A549 (cell line): ENCODE results near the gene SULT1A1. TPM values are rescaled to one million over a fixed set of nuclear protein-coding genes. Genes with fewer than 3 reads are reported as not detected.

Experiments
- ATAC-seq, 2 experiments: fragments of 200-7000 bp in 1 of 2; fragments of >200 bp in 1 of 2; cut with Nextera tagmentation in 1 of 2; cut with Tn5 transposase in 1 of 2; 3 replicates each; pipeline versions ENCODE4 v1.8.0 to v1.9.1; 2018 to 2020; ENCODE audit warnings: mild to moderate bottlenecking in 1 of 2, moderate library complexity in 1 of 2
- CTCF ChIA-PET: fragments of 300-600 bp; sonication (Branson Sonifier 250); formaldehyde crosslinking; extraction: SDS; loops from one replicate; lab custom pipeline; 2021; ENCODE audit warnings: antibody characterized with exemption, inconsistent platforms; lab: Yijun Ruan, JAX
- POLR2A ChIA-PET: fragments of 350-600 bp; formaldehyde crosslinking; extraction: SDS; loops from one replicate; lab custom pipeline; 2021; ENCODE audit warnings: antibody characterized with exemption, inconsistent platforms; lab: Yijun Ruan, JAX
- DNase-seq, 2 experiments: peaks; one replicate each; pipeline versions ENCODE4 v3.0.0 to v3.0.0-alpha.2; 2011 to 2016; ENCODE audit warnings: low read depth in 1 of 2, low spot score in 1 of 2
- FAIRE-seq: peaks from 2 replicates; lab custom pipeline; 2011; peaks lifted over from hg19 to GRCh38; lab: Jason Lieb, UNC
- H3K27ac ChIP-seq, 2 experiments: fragments of >200 bp; sonication (Bioruptor Twin); formaldehyde crosslinking; 3 replicates each; pipeline ENCODE4 v1.5.1; 2016 to 2017
- H3K4me1 ChIP-seq: fragments of >200 bp; sonication (Bioruptor Twin); formaldehyde crosslinking; 3 replicates; pipeline ENCODE4 v1.6.1; 2016
- H3K4me2 ChIP-seq: fragments of >200 bp; sonication (Bioruptor Twin); formaldehyde crosslinking; 3 replicates; pipeline ENCODE4 v1.6.1; 2016
- H3K4me3 ChIP-seq: fragments of >200 bp; sonication (Bioruptor Twin); formaldehyde crosslinking; 3 replicates; pipeline ENCODE4 v1.5.1; 2016
- H3K9me3 ChIP-seq: fragments of >200 bp; sonication (Bioruptor Twin); formaldehyde crosslinking; 3 replicates; pipeline ENCODE4 v1.6.1; 2016
- CBX8 ChIP-seq: fragments of 200-600 bp; sonication (generic); IDR thresholded peaks from 2 replicates; pipeline ENCODE4 v1.6.1; 2016
- CTCF ChIP-seq: fragments of >200 bp; sonication (Bioruptor Twin); formaldehyde crosslinking; IDR thresholded peaks from 3 replicates; pipeline ENCODE4 v1.5.1; 2016
- EHF ChIP-seq: fragments of 250-450 bp; sonication (Bioruptor Pico); IDR thresholded peaks from 2 replicates; pipeline ENCODE4 v1.5.0; 2020; ENCODE audit warnings: mild to moderate bottlenecking
- EHMT2 ChIP-seq: fragments of 200-600 bp; sonication (generic); IDR thresholded peaks from 2 replicates; pipeline ENCODE4 v1.6.1; 2016; ENCODE audit warnings: antibody characterized with exemption, low read depth, mild to moderate bottlenecking, moderate library complexity
- ELK1 ChIP-seq: fragments of 150-350 bp; IDR thresholded peaks from 2 replicates; pipeline ENCODE4 v1.6.1; 2014; ENCODE audit warnings: low read depth, mild to moderate bottlenecking, low read length
- GATA3 ChIP-seq: IDR thresholded peaks from 2 replicates; pipeline ENCODE4 v1.6.1; 2012; ENCODE audit warnings: borderline replicate concordance
- HES2 ChIP-seq: fragments of >200 bp; sonication (Bioruptor Twin); formaldehyde crosslinking; IDR thresholded peaks from 2 replicates; pipeline ENCODE4 v1.6.1; 2016
- HEYL ChIP-seq: fragments of 250-450 bp; sonication (Bioruptor Pico); IDR thresholded peaks from 2 replicates; pipeline ENCODE4 v1.8.0; 2021; ENCODE audit warnings: mild to moderate bottlenecking, moderate library complexity
- JUN ChIP-seq, 2 experiments: fragments of >200 bp; sonication (Bioruptor Twin); formaldehyde crosslinking; IDR thresholded peaks; 2 replicates in 1 of 2; 3 replicates in 1 of 2; pipeline ENCODE4 v1.6.1; 2016 to 2017
- JUNB ChIP-seq: fragments of >200 bp; sonication (Bioruptor Twin); formaldehyde crosslinking; IDR thresholded peaks from 2 replicates; pipeline ENCODE4 v1.6.1; 2016
- MAFK ChIP-seq: fragments of 450-650 bp; IDR thresholded peaks from 2 replicates; pipeline ENCODE4 v1.6.1; 2014; ENCODE audit not compliant: partially characterized antibody
- NPAS2 ChIP-seq: fragments of 250-450 bp; sonication (Bioruptor Pico); IDR thresholded peaks from 2 replicates; pipeline ENCODE4 v1.8.0; 2022; ENCODE audit warnings: mild to moderate bottlenecking, moderate library complexity, borderline replicate concordance
- PBX3 ChIP-seq: IDR thresholded peaks from 2 replicates; pipeline ENCODE4 v1.6.1; 2012
- POLR2A ChIP-seq: IDR thresholded peaks from 2 replicates; pipeline ENCODE4 v1.6.1; 2012; ENCODE audit warnings: mild to moderate bottlenecking, low read length
- POLR2AphosphoS2 ChIP-seq: conservative IDR thresholded peaks from 2 replicates; pipeline ENCODE4 v1.6.1; 2012; ENCODE audit warnings: low read length, improper control_type of control experiment, inconsistent platforms
- SREBF2 ChIP-seq: fragments of 450-650 bp; IDR thresholded peaks from 2 replicates; pipeline ENCODE4 v1.6.1; 2014; ENCODE audit warnings: mild to moderate bottlenecking, moderate library complexity
- USF2 ChIP-seq: fragments of 450-650 bp; IDR thresholded peaks from 2 replicates; pipeline ENCODE4 v1.6.1; 2014; ENCODE audit warnings: antibody characterized with exemption
- ZSCAN20 ChIP-seq: fragments of 250-450 bp; sonication (Bioruptor Pico); IDR thresholded peaks from 2 replicates; pipeline ENCODE4 v1.8.0; 2022; ENCODE audit warnings: mild to moderate bottlenecking, moderate library complexity
- WGBS: methylation state at CpG from one replicate; pipeline ENCODE4 v1.1.6; 2017; ENCODE audit errors: missing lambda C conversion rate; 5-methylcytosine and 5-hydroxymethylcytosine counted together
- polyA plus RNA-seq, 4 experiments: library from polyadenylated mRNA; depleted of rRNA in 3 of 4; stranded (reverse); fragments of >200 nt; fragmentation: RNase III in 1 of 4; extraction: RNeasy Plus Mini Kit Qiagen cat#74134 plus additional on column Dnase treatment in 1 of 4; gene quantifications; 2 replicates in 3 of 4; 3 replicates in 1 of 4; pipeline ENCODE4 v1.2.3, GENCODE V29; 2011 to 2017

SULT1A1 gene
- polyA plus RNA-seq, 2 of the 4 experiments (the other 2 are of a cell fraction) = 2.5 to 4.0 TPM

GRCh38 chr16:28592979-28593553, 16.8 kb downstream of the SULT1A1 start (continued):
- TF ChIP-seq PBX3 (no peak), CTCF (no peak), POLR2A (no peak), EHF (CRISPR knock-in tag) (no peak), JUN (IDR thresholded peaks at IDR 0.05) (no peak), USF2 (no peak), ZSCAN20 (CRISPR knock-in tag) (no peak)

DNA sequence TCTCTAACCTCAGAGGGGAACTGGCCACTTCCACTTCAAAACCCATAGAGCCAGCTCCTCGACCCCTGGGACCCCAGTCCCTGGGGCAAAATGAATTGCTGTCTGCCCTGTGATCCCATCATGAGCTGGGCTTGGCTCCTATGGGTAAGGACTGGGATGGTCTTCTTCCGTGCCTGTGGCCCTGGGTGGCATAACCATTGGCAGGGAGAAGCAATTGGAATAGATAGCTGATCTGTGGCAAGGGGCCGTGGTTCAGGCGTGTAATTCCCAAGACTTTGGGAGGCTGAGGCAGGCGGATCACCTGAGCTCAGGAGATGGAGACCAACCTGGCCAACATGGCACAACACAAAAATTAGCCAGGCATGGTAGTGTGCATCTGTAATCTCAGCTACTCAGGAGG, 17.3 kb downstream of the SULT1A1 start:
- ATAC-seq (no peak), DNase-seq (no peak), FAIRE-seq (no peak)
- 83% methylated on average over 5 of the region's 5 CpGs for WGBS
- H3K4me2 ChIP-seq = no peak overlapping the region
- TF ChIP-seq EHF (CRISPR knock-in tag) (no peak), NPAS2 (CRISPR knock-in tag) (no peak), POLR2AphosphoS2 (no peak), MAFK (no peak), EHMT2 (no peak), POLR2A (no peak), ZSCAN20 (CRISPR knock-in tag) (no peak)
- POLR2A ChIA-PET = interaction anchor here (0.5 kb wide), 1 partner anchor 8 kb away, joined by 4 read pairs; no protein-coding TSS in a partner anchor
- peaks cover 13% of the 10 kb centered on the region for H3K4me1 ChIP-seq
- H3K9me3 ChIP-seq = no peaks in the 10 kb centered on the region
- H3K27ac ChIP-seq = no peak overlapping the region
- H3K4me3 ChIP-seq = no peak overlapping the region
- CTCF ChIA-PET = interaction anchor here (0.8 to 1.5 kb wide), 2 partner anchors 24 to 51 kb away, joined by 3 to 4 read pairs; no protein-coding TSS in a partner anchor

DNA sequence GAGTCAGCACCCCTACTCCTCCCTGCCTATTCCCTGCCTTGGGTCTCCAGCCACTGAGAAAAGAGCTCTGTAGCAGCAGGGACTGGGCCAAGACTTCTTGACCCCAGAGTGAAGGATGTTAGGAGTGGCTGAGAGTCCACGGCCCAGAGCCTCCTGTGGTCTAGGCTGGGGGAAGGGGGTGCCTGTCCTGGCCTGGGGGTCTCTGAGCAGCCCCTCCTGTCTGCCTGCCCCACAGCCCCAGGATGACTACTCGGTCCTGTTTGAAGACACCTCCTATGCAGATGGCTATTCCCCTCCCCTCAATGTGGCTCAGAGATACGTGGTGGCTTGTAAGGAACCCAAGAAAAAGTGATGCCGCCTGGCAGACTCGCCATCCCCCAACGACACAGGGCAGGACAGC, 18.5 kb downstream of the SULT1A1 start:
- POLR2A ChIA-PET = no interaction called here
- H3K27ac ChIP-seq = no peak overlapping the region
- peaks cover 19% of the 10 kb centered on the region for H3K4me1 ChIP-seq
- no peak for FAIRE-seq
- no peak overlapping the region for H3K4me2 ChIP-seq
- H3K9me3 ChIP-seq = no peaks in the 10 kb centered on the region
- DNase-seq = no peak
- WGBS = 83% methylated on average over 6 of the region's 6 CpGs
- no peak for ATAC-seq
- no peak overlapping the region for H3K4me3 ChIP-seq
- CTCF ChIA-PET = interaction anchor here (1.0 to 1.6 kb wide), 3 partner anchors 12 to 313 kb away, joined by 3 to 4 read pairs (median 4); no protein-coding TSS in a partner anchor
- no peak for TF ChIP-seq CBX8
- no peak for TF ChIP-seq HEYL (CRISPR knock-in tag)
- no peak for TF ChIP-seq ELK1
- TF ChIP-seq EHMT2 = no peak
- no peak for TF ChIP-seq POLR2A
- no peak for TF ChIP-seq GATA3
- no peak for TF ChIP-seq HES2
- no peak for TF ChIP-seq SREBF2
- TF ChIP-seq JUNB = no peak
